Fibroblast of the aortic adventitia (primary cell): ENCODE data around the gene LDLRAP1. TPM values are rescaled to one million over a fixed set of nuclear protein-coding genes. Genes with fewer than 3 reads are reported as not detected.

Source experiments
- DNase-seq: peaks from one replicate; pipeline ENCODE4 v3.0.0-alpha.2; 2010; ENCODE audit warnings: low read depth
- H3K4me3 ChIP-seq: 2 replicates; pipeline ENCODE4 v1.5.1; 2011; ENCODE audit warnings: low read depth, mild to moderate bottlenecking, control low read depth, low read length, moderate library complexity
- CTCF ChIP-seq: IDR thresholded peaks from 2 replicates; pipeline ENCODE4 v1.5.1; 2011; ENCODE audit warnings: mild to moderate bottlenecking, low read length, control low read depth, inconsistent platforms; ENCODE audit not compliant: insufficient read depth
- total RNA-seq: library from RNA; depleted of rRNA; stranded (reverse); fragments of >200 nt; gene quantifications from 2 replicates; pipeline ENCODE4 v1.2.3, GENCODE V29; 2012; ENCODE audit warnings: low replicate concordance

The LDLRAP1 gene
- total RNA-seq, 1 donor: 12.4 TPM

GRCh38 chr1:25608488-25609178 lies 65.2 kb downstream of the LDLRAP1 start:
- H3K4me3 ChIP-seq: no peak overlapping the region
- TF ChIP-seq CTCF: peak; percentile 69

GRCh38 chr1:25609921-25610320 lies 66.5 kb downstream of the LDLRAP1 start:
- no peak for TF ChIP-seq CTCF
- DNase-seq: peak; percentile 52
- no peak overlapping the region for H3K4me3 ChIP-seq

More at GRCh38 chr1:25608488-25609178, 65.2 kb downstream of the LDLRAP1 start:
- peak; percentile 74 for DNase-seq

GRCh38 chr1:25610822-25611630 lies 67.6 kb downstream of the LDLRAP1 start:
- H3K4me3 ChIP-seq: no peak overlapping the region
- TF ChIP-seq CTCF: peak; percentile 56
- DNase-seq: peak; percentile 43

- DNase-seq: no peak
- no peak overlapping the region for H3K4me3 ChIP-seq
- no peak for TF ChIP-seq CTCF
Measured at GRCh38 chr1:25611843-25612242, 68.4 kb downstream of the LDLRAP1 start.

- TF ChIP-seq CTCF: no peak
Measured at GRCh38 chr1:25612421-25612820, 69.0 kb downstream of the LDLRAP1 start.

GRCh38 chr1:25613091-25613490 lies 69.7 kb downstream of the LDLRAP1 start:
- no peak for DNase-seq
- H3K4me3 ChIP-seq: no peak overlapping the region
- no peak for TF ChIP-seq CTCF

More at GRCh38 chr1:25612421-25612820, 69.0 kb downstream of the LDLRAP1 start:
- H3K4me3 ChIP-seq: no peak overlapping the region
- no peak for DNase-seq
